ENCODE measurements around the gene NUDT19. TPM values are rescaled to one million over a fixed set of nuclear protein-coding genes. Genes with fewer than 3 reads are reported as not detected.
A peak's percentile ranks its signal among the peaks of the same experiment; 100 is the strongest.
"Not testable (repeated sequence)": the region's sequence is repeated elsewhere in the genome, so short reads cannot be mapped to it uniquely, and the experiment has no call there.

The NUDT19 gene
- total RNA-seq, 1 experiment from 2014 or later: 33.4 TPM

- Mint-ChIP-seq H3K27ac (ENCODE audit: low read depth, unreplicated experiment) (no peak overlapping the region), H3K27me3 (ENCODE audit: insufficient read depth, unreplicated experiment) (no peaks in the 10 kb centered on the region), H3K4me1 (ENCODE audit: insufficient read depth, unreplicated experiment) (no peaks in the 10 kb centered on the region), H3K9me3 (ENCODE audit: unreplicated experiment) (no peaks in the 10 kb centered on the region), H3K36me3 (ENCODE audit: insufficient read depth, unreplicated experiment) (no peaks in the 10 kb centered on the region), H3K4me3 (ENCODE audit: unreplicated experiment) (no peak overlapping the region)
- no TSS peak for BruUV-seq (replicated peaks)
- DNase-seq (ENCODE audit: unreplicated experiment): no peak
- ChIA-PET CTCF (no interaction called here), POLR2A (interaction anchor here (0.6 kb wide), 1 partner anchor 71 kb away, joined by 3 read pairs; no protein-coding TSS in a partner anchor)
- TF ChIP-seq CTCF (IDR thresholded peaks at IDR 0.05; ENCODE audit: unreplicated experiment): no peak
- intact Hi-C loops (cut with micrococcal nuclease): no loop called here
These were observed 51.8 kb downstream of the NUDT19 start for GRCh38 chr19:32743447-32743846.

- Mint-ChIP-seq H3K27ac (ENCODE audit: low read depth, unreplicated experiment) (no peak overlapping the region), H3K4me1 (ENCODE audit: insufficient read depth, unreplicated experiment) (no peaks in the 10 kb centered on the region), H3K9me3 (ENCODE audit: unreplicated experiment) (no peaks in the 10 kb centered on the region), H3K36me3 (ENCODE audit: insufficient read depth, unreplicated experiment) (no peaks in the 10 kb centered on the region), H3K27me3 (ENCODE audit: insufficient read depth, unreplicated experiment) (no peaks in the 10 kb centered on the region), H3K4me3 (ENCODE audit: unreplicated experiment) (no peak overlapping the region)
- TF ChIP-seq CTCF (IDR thresholded peaks at IDR 0.05; ENCODE audit: unreplicated experiment): no peak
- DNase-seq (ENCODE audit: unreplicated experiment): no peak
- BruUV-seq (replicated peaks): no TSS peak
- CTCF ChIA-PET: no interaction called here
- intact Hi-C loops (cut with micrococcal nuclease): no loop called here
- POLR2A ChIA-PET: interaction anchor here (0.6 kb wide), 1 partner anchor 28 kb away, joined by 3 read pairs; no protein-coding TSS in a partner anchor
These were observed 53.1 kb downstream of the NUDT19 start for GRCh38 chr19:32744555-32745325.

GRCh38 chr19:32745594-32746251 is 54.1 kb downstream of the NUDT19 start:
- DNase-seq (ENCODE audit: unreplicated experiment); intact Hi-C loops (cut with micrococcal nuclease); H3K36me3 Mint-ChIP-seq (ENCODE audit: insufficient read depth, unreplicated experiment); POLR2A ChIA-PET; H3K27ac Mint-ChIP-seq (ENCODE audit: low read depth, unreplicated experiment); BruUV-seq (replicated peaks); H3K27me3 Mint-ChIP-seq (ENCODE audit: insufficient read depth, unreplicated experiment); H3K4me1 Mint-ChIP-seq (ENCODE audit: insufficient read depth, unreplicated experiment); H3K9me3 Mint-ChIP-seq (ENCODE audit: unreplicated experiment); H3K4me3 Mint-ChIP-seq (ENCODE audit: unreplicated experiment); CTCF ChIA-PET: not testable (repeated sequence)

- intact Hi-C loops (cut with micrococcal nuclease); BruUV-seq (replicated peaks); DNase-seq (ENCODE audit: unreplicated experiment); H3K4me3 Mint-ChIP-seq (ENCODE audit: unreplicated experiment); H3K9me3 Mint-ChIP-seq (ENCODE audit: unreplicated experiment); POLR2A ChIA-PET; CTCF ChIA-PET; H3K36me3 Mint-ChIP-seq (ENCODE audit: insufficient read depth, unreplicated experiment); H3K27ac Mint-ChIP-seq (ENCODE audit: low read depth, unreplicated experiment); H3K4me1 Mint-ChIP-seq (ENCODE audit: insufficient read depth, unreplicated experiment): not testable (repeated sequence)
- H3K27me3 Mint-ChIP-seq (ENCODE audit: insufficient read depth, unreplicated experiment): peaks cover 16% of the 10 kb centered on the region
These were observed 55.1 kb downstream of the NUDT19 start for GRCh38 chr19:32746631-32747196.

GRCh38 chr19:32748497-32748896 is 56.9 kb downstream of the NUDT19 start:
- no peaks in the 10 kb centered on the region for H3K36me3 Mint-ChIP-seq (ENCODE audit: insufficient read depth, unreplicated experiment)
- intact Hi-C loops (cut with micrococcal nuclease): no loop called here
- no peaks in the 10 kb centered on the region for H3K9me3 Mint-ChIP-seq (ENCODE audit: unreplicated experiment)
- ChIA-PET CTCF (interaction anchor here (0.5 kb wide), 1 partner anchor 75 kb away, joined by 3 read pairs; no protein-coding TSS in a partner anchor), POLR2A (no interaction called here)
- peaks cover 16% of the 10 kb centered on the region for H3K27me3 Mint-ChIP-seq (ENCODE audit: insufficient read depth, unreplicated experiment)
- no peak for TF ChIP-seq CTCF (IDR thresholded peaks at IDR 0.05; ENCODE audit: unreplicated experiment)
- no peaks in the 10 kb centered on the region for H3K4me1 Mint-ChIP-seq (ENCODE audit: insufficient read depth, unreplicated experiment)
- BruUV-seq (replicated peaks): no TSS peak
- H3K27ac Mint-ChIP-seq (ENCODE audit: low read depth, unreplicated experiment): no peak overlapping the region
- H3K4me3 Mint-ChIP-seq (ENCODE audit: unreplicated experiment): no peak overlapping the region
- peak; percentile 11 for DNase-seq (ENCODE audit: unreplicated experiment)

All from MCF 10A (cell line).